NCI-H2081 (cell line): ENCODE results near the gene PTPRN2.
"Not testable (repeated sequence)": the region's sequence is repeated elsewhere in the genome, so short reads cannot be mapped to it uniquely, and the experiment has no call there.

Experiments used
- DNase-seq, 2 experiments: peaks; one replicate each; lab custom pipeline; 2025; lab: John Stamatoyannopoulos, UW

The PTPRN2 gene

DNA sequence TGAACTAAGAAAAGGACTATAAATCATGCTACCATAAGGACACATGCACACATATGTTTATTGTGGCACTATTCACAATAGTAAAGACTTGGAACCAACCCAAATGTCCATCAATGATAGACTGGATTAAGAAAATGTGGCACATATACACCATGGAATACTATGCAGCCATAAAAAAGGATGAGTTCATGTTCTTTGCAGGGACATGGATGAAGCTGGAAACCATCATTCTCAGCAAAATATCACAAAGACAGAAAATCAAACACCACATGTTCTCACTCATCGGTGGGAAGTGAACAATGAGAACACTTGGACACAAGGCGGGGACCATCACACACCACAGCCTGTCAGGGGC, 922.0 kb downstream of the PTPRN2 start:
- not testable (repeated sequence) for DNase-seq

DNA sequence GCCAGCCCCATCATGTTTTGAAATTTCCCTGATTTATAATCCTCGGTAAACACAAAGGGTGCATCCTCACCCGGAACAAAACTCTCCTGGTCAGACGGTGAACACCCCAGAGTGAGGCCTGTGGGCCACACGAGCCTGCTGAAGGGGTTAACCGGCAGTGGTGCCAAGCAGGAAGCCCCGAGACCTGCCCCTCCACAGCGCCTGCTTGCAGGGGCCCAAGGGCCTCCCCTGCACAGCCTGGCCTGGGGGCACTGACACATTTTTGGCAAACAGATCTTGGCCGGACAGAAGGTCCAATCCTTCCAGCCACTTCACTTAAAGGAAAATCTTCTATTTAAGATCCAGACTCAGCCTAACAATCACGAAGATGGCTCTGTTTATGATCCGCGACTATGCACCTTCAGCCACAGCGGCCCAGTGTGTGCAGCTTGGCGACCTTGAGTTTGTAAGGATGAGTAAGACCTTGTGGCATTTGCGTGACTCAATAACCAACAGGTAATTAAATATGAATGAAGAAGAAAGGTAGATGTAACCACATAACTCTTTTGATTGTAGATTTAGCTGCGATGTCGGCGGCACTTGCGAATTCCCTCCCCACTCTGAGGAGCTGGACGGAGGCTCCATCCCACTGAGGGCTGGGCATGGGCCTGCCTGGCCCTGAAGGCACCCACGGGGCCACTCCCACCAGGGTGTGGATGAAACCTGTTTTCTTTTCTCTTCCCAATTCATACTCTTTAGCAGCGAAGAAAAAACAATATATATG, 922.6 kb downstream of the PTPRN2 start:
- no peak for DNase-seq

DNA sequence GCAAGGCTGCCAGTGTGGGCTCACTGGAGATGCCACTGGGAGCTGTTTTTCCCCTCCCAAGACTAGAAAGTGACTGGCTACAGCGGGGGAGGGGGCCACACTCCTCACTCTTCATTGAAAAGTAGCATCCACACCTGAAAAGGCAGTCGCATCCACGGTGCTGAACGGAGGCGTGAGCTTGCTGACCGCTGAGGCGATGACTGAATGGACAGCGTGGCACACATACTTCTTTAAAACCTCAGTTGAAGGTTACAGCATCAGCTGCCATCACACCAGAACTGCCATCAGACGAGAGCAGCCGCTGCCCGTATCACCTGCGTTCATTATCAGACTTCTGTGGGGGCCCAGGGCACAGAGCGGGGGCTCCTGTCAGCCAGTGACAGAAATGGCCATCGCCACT, 923.6 kb downstream of the PTPRN2 start:
- DNase-seq = no peak

DNA sequence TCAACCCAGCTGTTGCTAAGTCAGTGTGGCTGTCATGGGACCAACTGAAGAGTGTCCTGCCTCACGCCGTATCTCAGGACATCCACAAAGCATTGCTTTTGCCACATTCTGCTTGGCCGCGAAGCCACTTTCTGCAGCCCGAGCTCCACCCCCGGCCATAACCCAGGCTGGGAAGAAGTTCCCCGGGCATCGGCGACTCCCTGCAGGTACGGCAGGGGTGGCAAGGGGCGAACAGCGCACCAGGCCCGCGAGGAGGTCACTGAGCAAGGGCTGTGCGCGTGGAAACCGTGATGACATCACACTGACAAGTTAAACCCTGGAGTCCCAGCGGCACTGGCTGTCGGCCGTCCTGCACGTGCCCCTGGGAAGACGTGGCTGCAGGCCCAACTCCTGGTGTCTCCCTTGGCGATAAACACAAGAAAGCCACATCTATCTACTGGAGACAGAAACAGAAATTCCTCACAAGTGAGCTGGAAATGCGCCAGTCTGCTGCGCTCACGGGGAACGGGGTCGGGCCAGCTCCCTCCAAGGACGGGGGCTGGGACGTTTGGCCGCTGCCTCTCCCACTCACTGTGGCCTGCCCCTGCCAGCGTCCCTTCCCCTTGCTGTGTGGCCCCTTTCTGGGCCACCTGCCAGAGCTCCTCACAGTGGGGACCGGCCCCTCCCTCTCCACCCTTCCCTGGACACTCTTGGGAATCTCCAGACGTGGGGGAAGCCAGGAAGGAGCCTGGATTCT, 924.5 kb downstream of the PTPRN2 start:
- DNase-seq = no peak

DNA sequence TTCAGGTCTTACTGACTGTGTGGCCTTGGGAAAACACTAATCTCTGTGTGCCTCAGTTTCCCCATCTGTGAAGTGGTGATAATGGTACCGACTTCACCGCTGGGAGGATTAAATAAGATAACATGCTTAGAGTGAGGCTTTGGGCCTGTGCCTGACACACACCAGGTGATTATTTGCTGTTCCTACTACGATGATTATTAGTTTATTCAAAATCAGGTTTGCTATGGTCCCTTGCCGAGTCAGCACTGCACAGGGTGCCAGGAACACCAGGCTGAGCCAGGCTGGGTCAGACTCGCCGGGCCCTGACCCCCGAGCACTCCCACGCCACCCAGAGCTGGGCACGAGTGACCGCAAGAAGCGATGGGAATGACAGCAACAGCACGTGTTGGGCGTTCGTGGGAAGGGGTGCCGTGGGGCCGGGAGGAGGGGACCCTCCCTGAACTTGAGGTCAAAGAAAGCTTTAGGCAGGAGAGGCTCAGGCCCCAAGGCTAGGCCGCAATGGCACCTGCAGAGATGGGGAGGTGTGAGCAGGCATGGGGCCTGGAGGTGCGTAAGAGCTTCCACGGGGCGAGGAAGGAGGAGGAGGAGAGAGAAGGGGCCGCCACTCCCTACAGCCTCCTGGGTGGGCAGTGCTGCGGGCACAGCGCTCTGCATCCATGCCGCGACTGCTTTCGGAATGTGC, 925.4 kb downstream of the PTPRN2 start:
- no peak for DNase-seq

DNA sequence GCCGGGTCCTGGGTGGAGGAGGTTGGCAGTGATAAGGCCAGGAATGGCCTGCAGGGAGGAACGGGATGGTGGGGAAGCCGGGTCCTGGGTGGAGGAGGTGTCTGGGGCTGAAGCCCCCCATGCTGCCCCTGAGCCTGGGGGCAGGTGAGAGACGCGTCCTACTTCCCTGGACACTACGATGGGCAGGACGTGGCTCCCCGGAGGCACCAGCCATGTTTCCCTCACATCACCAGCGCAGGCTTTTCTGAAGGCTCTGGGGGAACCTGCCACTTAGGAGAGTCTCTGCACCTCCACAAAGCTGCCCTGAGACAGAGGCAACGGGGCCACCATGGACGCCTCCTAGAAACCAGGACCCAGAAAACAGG, 926.0 kb downstream of the PTPRN2 start:
- DNase-seq = no peak

DNA sequence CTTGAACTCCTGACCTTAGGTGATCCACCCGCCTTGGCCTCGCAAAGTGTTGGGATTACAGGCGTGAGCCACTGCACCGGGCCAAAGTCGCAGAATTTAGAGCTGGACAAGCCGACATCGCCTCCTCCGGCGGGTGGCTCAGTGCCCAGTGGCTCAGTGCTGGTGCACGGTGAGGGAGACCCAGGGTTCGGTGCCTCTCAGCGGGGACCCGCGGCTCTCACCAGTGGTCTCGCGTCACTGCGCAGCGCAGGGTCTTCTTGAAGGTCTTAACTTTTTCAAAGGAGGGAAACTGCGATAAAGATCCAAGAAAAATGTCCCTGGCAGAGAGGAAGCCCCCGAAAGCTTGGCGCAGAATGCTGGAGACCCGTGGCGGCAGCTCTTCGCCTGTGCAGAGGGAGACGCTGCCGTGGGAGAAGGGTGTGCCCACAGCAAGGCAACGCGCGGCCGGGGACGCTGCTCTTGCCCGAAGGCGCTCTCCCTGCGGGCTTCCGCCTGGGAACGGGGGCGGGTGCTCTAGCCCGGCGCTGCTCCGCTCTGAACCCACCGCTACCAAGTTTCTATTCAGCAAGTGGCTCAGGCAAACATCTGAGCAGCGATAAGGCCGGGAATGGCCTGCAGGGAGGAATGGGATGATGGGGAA, 926.5 kb downstream of the PTPRN2 start:
- DNase-seq = no peak

DNA sequence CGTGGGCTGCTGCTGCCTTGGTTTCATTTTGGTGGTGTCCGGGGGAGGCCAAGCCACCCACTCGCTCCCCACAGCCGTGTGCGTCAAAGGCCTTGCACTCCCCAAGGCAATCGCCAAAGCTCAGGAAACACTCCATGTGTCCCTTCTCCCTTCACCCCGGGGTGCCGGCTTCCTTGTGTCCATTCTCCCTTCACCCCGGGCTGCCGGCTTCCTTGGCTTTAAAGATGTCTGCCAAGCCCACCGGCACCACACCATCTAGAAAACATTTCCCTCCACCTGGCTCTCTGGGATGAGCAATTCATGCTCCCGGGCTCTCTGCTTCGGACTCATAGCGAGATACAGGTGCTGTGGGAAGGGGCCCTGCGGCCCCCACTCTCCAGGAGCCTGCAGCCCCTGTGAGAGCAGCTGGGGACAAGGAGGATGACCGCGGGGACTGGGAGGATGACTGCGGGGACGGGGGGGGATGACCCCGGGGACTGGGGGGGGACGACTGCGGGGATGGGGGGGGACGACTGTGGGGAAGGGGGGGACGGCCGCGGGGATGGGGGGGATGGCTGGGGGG, 928.7 kb downstream of the PTPRN2 start:
- DNase-seq = no peak

DNA sequence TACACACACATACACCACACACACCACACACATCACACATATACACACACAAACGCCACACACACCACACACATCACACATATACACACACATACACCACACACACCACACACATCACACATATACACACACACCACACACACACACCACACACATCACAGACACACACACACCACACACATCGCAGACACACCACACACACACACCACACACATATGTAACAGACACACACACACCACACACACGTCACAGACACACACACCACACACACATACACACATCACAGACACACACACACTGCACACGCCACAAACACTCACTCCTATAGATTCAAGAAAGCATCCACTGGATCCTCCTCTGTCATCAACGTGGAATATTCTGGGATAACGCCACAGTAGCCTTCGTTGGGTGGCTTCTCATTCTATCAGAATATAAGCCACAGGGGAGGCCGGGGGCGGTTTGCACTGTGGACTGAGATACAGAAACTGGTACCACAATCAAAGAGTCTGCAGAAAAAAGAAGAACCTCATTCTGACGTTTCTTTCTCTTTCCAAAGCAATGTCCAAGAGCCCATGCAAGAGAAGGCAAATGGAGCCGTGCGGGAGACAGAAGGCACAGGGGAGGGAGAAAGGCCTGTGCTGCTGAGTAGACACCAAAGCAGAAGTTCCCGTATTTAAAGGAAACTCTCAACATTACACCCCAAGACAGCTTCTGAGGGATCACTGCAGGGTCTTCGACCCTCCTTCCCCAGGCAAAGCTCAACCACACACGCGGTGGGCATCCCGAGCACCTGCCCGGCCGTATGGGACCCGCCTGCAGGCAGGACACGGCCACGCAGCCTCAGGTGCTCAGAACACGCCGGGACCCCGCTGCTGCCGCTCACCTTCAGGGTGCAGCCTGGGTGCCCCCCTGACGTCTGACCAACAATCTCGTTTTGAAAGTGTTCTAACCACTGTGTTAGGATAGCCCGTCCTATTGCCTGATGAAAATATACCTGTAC, 929.6 kb downstream of the PTPRN2 start:
- no peak for DNase-seq

DNA sequence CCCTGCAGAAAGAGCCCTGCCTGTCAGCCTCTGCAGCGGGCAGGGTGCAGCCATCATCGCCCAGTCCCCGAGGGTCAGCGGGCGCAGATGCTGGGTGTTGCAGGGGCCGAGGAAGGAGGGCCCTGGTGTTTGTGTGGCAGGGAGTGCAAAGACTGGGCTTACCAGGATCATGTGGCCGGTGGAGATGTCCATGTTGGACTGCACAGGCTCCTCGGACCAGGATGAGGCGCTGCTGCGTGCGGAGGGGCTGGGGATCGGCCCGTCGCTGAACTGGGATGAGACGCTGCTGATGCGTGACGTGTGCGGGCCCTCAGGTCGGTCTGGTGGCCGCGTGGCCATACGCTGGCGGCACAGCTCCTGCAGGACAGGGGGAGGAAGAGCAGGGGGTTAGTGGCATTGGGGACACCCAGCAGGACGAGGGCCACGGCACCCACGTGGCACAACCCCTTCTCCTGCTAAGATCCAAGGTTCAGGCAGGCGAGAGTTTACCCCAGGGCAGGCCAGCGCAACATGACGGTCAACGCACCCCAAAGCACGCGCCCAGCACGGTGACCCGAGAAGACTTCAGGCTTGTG, 931.3 kb downstream of the PTPRN2 start:
- DNase-seq = no peak

DNA sequence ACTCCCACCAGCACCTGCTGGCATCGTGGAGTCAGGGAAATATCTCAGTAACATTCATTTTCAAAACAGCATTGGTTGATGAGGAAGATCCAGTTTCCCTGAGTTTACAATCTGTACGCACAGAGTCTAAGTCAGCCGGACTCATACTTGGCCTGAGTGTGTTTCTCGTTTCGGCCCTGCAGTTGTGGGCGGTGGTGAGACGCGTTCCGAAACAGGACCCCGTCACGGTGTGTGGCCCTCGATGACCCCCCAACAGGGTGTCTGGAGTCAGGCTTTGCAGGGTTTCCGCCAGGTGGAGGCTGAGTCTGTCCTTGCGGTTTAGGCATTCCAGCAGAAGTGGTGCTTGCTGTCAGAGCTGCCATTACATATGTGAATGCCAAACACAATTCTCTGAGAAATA, 933.3 kb downstream of the PTPRN2 start:
- no peak for DNase-seq

DNA sequence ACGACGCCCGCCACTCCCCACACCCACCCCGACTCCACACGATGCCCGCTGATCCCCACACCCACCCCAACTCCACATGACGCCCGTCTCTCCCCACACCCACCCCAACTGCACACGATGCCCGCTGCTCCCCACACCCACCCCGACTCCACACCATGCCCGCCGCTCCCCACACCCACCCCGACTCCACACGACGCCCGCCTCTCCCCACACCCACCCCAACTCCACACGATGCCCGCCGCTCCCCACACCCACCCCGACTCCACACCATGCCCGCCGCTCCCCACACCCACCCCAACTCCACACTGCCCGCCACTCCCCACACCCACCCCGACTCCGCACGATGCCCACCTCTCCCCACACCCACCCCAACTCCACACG, 933.8 kb downstream of the PTPRN2 start:
- DNase-seq = no peak

DNA sequence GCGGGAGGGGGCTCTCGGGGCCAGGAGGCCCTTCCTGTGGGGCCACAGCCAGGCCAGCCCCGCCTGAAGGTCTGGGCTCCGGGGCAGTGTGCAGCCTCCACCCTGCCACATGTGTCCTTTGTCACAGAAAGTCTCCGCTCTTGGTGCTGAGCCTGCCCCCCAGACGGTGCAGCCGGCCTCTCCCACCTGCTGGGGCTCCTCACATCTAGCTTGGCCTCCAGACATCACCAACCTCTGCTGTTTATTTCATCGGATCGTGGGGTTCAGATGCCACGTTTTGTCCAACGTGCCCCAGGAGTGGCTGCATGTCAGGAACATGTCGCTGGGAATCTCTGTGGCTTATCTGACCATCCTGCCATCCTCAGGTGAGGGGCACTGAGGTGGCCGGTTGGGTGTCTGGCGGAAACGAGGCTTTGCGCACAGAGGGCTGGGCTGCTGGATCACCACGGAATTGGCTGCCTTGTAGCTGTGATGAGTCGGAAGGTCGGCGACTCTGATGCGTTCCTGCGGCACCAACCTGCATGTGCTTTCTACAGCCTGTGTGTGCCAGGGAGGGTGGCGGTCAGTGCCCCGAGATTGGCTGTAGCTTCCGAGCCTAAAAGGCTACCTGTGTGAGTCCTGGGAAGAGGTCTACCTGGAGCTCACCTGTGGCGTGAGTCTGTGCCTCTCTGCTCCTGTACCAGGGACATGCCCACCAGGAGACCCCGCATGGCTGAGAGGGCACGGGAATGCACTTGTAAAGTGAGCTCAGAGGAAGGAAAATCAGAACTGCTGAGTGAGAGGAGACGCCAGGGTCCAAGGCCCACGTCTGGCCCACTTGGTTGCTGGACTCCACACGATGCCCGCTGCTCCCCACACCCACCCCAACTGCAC, 934.4 kb downstream of the PTPRN2 start:
- DNase-seq = no peak

DNA sequence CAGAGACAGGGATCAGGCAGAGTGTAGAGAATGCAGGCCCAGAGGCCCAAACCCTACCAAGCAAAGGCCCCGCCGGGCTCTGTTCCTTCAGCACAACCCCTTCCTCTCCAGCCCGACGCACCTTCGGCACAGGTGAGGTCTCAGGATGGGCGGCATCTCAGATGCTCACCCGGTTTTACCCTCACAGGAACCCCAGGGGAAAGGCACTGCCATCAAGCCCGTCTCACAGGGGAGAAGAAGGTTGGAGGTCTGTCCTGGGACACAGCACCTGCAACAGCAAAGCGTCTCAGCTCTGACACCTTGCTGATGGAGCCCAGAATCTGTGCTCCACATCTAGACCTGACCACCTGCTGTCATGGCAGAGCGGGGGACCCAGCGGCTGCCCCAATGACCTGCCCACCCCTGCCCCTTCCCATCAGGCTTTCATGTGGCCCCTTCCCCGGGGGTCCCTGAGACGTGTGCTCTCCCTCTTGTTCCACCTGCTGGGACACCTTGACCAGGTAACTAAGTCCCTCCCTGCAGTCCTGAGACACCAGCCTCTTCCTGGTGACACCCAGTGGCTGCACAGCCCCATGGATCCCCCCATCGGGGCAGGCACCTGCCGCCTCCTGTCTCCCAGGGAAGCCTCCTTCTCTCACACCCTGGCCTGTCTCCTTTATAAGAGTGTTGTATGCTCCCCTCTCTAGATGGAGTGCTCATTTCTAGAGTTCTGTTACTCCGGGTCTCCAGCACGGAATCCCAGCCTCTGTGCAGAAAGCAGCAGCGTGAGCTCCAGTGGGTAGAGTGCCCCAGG, 935.3 kb downstream of the PTPRN2 start:
- DNase-seq = no peak

DNA sequence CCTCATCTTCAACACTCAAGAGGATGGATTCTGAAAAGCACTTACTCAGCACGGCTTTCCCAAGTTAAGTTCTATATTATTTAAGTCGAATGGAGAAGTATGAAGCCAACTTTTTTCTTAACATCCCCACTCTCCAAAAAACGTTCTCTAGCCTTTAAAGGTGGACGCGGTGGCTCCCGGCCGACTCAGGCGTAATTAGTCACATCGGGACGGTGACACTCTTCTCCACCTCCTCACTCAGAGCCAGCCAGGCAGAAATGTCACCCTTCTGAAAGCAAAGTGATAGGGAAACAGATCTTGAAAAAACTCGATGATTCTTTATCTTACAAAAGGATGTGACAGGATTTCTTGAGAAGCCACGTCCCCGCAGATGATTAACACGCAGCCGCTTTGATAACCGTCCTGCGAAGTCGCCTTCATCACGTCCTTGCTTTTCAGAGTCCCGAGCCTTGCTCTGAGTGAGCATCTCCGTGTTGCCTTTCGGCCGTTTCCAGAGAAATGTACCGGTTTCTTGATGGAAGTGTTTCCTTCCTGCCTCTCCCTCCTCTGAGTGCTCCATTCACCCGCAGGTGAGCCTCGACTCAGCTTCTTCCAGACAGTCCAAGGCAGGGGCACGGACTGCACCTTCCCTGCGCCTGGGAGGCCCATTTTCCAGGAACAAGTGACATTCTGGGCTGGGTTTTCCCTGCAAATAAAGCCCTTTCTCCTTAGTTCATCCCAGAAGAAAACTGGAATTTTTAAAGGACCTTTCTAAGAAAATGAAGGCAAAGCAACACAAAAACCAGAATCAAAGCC, 936.1 kb downstream of the PTPRN2 start:
- no peak for DNase-seq

DNA sequence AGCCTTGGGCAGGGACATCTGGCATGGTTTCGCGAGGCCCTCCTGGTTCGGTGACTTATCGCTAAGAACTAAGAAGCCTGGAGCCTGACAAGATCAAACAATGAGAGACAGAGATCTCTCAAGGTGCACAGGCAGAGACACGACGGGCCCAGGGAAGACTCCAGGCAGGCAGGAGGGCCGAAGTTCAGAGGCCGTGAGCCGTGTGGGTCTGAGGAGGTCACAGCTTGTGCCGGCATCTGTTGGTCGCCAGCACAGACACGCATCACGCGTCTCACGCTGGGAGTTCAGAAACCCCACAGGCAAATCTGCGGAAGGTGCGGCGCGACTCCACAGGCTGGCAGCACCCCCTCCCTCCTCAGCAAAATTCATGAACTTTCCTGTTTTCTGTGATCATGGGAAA, 936.8 kb downstream of the PTPRN2 start:
- no peak for DNase-seq

DNA sequence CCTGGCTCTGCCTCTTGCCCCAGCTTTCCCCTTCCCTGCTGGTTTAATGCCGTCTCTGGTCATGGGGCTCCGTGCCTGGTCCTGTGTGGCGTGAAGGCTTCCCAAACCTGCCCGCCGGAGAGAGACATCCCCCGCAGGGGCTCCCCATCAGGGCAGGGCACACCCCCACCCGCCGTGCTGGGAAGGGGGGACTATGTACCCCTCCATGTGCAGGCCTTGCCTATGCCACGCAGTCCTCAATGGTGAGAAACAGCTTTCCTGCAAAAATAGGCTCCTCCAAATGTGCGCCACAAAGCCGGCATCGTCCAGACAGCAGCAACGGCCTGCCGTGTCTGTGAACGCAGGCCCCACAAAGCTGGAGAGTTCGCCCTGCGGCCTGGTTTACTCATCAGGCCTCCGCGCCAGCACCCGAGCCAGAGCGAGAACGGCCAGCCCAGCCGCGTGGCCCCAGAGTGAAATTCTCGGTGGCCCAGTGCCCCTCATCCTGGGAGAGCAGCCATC, 937.4 kb downstream of the PTPRN2 start:
- DNase-seq = no peak

DNA sequence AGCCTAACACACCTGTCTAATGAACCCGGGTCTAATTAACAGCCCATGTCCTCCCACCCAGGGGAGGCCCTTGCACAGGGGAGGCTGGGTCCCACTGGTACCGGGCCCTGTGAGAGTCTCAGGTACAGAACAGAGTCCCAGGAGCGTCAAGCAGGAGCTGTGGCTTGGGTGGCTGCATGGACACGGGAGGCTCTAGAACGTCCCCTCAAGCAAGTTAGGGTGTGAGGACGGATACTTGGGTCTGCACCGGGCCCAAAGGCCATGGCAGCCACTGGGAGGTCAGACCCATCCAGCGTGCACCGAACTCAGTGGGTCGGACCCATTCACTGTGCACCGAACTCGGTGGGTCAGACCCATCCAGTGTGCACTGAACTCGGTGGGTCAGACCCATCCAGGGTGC, 941.1 kb downstream of the PTPRN2 start:
- DNase-seq = no peak
